ENCODE measurements around the gene MECP2. TPM values are rescaled to one million over a fixed set of nuclear protein-coding genes. Genes with fewer than 3 reads are reported as not detected.

Gene MECP2
- 12.0 and 16.4 TPM in 2 replicates for total RNA-seq

DNA sequence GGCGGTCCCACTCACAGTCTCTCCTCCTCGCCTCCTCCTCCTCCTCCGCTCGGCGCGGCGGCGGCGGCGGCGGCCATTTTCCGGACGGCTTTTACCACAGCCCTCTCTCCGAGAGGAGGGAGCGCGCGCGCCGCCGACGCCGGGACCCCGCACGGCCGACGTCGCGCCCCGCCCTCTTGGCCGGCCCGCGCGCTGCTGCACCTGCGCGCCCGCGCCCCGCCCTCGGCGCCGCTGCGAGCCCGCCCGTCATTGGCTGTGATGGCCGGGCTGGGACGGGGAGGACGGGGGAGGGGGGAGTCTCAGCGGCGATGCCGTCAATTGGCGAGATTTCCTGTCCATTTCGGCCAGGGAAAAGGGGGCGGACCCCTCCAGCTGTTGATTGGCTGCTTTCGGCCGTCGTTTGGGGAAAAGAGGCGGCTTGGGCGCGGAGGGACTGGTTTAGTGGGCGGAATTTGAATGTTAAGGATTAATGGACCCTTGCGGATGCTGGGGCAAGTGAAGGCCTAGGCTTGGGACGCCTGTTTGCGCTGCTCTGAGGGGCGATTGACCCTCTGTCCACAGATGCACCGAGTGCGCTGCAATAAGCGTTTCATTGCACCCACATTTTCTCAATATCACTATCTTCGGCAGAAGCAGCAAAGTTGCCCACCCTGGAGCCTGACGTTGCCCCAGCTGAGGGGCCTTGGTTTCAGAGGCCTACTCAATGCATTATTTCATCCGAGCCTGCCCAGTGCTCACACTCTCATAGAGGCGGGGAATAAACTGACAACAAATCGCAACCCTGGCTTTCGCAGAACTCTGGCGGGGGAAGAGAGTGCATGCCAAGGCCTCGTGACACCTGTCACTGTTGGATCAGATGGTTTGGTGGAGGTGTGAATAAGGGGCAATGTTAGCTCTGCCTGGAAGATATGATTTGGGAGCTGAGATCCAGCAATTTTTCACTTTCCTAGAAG, at the start of gene MECP2:
TSS of gene MECP2 (minus strand) at position 129 of the 953 bp plus-strand sequence.

GRCh38 chrX:154144010-154144409, 46.5 kb upstream of the MECP2 start, which contains the start of gene OPN1LW:
Gene OPN1LW, plus strand, starts transcription at chrX:154144243. Its CDS starts 41 bp downstream, at chrX:154144284.

GRCh38 chrX:154019633-154020528, 77.6 kb downstream of the MECP2 start, which contains the start of gene IRAK1:
Gene IRAK1, minus strand, starts transcription at chrX:154019902. Its CDS starts 90 bp downstream, at chrX:154019812.

DNA sequence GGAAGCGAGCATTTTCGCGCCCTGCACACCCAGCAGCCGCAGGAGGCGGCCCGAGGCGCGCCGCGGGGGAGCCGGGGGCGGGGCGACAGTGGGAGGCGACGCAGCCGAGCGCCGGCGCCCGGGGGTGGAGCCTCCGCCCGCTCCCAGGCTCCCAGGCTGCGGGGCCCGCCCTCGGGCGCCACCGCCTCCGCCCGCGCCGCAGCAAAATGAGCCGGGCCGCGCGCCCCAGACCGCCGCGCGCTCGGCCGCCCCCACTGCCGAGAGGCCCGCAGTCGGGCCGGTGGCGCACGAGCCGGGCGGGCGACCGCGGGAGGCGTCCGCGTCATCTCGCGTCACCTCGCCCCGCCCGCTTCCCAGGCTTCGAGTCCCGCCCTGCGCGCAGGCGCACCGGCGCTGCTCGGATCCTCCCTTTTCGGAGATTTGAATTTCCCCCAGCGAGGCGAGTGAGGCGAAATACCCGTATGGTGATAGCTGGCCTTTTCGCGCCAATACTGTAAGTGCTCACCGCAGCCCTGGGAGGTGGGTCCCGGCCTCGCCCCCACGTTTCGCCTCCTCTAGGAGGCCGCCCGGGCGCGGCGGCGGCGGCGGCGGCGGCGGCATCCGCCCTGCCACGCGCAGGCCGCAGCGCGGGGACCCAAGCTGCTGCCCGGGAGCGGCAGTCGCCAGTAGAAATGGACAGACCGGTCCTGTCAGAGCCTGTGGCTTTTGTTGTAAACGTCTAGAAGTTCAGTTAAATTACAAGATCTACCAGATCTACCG, 125.0 kb downstream of the MECP2 start, which contains the start of gene TMEM187:
TSS of gene TMEM187 (plus strand) at position 387 of the 759 bp plus-strand sequence. CDS start 9,309 bp downstream, outside the sequence.

Other genes starting within 250 kb of the MECP2 start
- gene L1CAM, start 211.5 kb downstream of the MECP2 start, total RNA-seq = 0.85 and 20.7 TPM in 2 replicates
- gene AVPR2, start 193.0 kb downstream of the MECP2 start, total RNA-seq = 0.48 TPM in 1 of 2 replicates, not detected in the other
- gene ARHGAP4, start 171.5 kb downstream of the MECP2 start, total RNA-seq = 6.0 and 6.7 TPM in 2 replicates
- gene NAA10, start 162.7 kb downstream of the MECP2 start, total RNA-seq = 61.4 and 74.2 TPM in 2 replicates
- gene RENBP, start 153.1 kb downstream of the MECP2 start, total RNA-seq = 2.1 and 5.5 TPM in 2 replicates
- 9.4 and 13.2 TPM in 2 replicates for gene HCFC1, start 125.9 kb downstream of the MECP2 start, total RNA-seq
- 4.9 and 8.9 TPM in 2 replicates for gene TMEM187, start 125.0 kb downstream of the MECP2 start, total RNA-seq
- gene IRAK1, start 77.8 kb downstream of the MECP2 start, total RNA-seq = 108 and 113 TPM in 2 replicates
- not detected in 2 replicates for gene OPN1LW, start 46.5 kb upstream of the MECP2 start, total RNA-seq
- not detected in 2 replicates for gene OPN1MW, start 84.9 kb upstream of the MECP2 start, total RNA-seq
- gene OPN1MW2, start 122.0 kb upstream of the MECP2 start, total RNA-seq = not detected in 2 replicates
- gene OPN1MW3, start 159.9 kb upstream of the MECP2 start, total RNA-seq = not detected in 2 replicates
- not detected in 2 replicates for gene TEX28, start 197.4 kb upstream of the MECP2 start, total RNA-seq
- gene TKTL1, start 198.1 kb upstream of the MECP2 start, total RNA-seq = not detected in 2 replicates

Measured in tracheal epithelial cell (primary cell).